GM21529 (cell line): ENCODE measurements around the gene MAPT.

Source experiments
- ATAC-seq: cut with Tn5 transposase; IDR thresholded peaks from one replicate; pipeline ENCODE4 v1.9.1; 2021; ENCODE audit not compliant: unreplicated experiment

The MAPT gene

DNA sequence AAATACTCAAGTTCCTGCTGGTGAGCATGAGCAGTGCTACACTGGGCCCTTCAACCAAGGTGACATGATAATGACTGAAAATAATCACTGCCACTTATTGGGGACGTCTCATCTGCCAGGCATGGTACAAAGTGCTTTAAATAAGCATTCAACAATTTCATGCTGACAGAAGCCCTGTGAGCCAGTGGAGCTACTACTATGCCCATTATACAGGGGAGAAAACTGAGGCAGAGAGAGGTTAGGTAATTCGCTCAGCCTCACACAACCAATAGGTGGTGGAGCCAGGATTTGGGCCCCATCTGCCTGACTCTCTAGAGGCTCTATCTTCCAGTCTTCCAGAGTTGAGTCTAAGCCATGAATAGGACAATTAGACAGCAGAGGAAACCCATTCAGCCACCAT, 74.4 kb downstream of the MAPT start:
- ATAC-seq = no peak

DNA sequence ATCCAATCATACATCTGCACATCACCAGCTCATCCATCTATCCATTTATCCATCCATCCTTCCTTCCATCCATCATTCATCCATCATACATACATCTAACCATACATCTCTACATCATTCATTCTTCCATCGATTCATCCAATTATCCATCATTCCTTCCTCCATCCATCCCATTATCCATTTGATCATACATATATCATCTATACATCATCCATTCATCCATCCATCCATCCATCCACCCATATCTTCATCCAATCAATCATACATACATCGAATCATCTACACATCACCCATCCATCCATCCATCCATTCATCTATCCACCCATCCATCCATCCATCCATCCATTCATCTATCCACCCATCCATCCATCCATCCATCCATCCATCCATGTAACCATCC, 75.4 kb downstream of the MAPT start:
- ATAC-seq = no peak

DNA sequence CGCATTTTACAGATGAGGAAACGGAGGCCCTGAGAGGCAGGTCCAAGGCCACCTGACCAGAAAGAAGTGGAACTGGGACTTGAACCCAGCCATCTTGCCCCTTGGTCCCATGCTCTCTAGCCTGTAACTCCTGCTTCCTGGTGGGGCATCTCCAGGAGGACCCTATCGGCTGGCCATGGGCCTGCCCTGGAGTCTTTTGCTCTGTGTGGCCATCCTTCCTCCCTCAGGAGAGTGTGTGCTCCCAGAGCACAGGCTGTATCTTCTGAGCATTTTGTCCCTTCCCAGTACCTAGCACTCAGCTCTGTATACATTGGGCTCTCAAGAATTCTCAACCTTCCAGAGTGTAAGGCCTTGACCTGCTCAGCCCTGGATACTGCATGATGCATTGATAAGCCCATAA, 76.3 kb downstream of the MAPT start:
- no peak for ATAC-seq

DNA sequence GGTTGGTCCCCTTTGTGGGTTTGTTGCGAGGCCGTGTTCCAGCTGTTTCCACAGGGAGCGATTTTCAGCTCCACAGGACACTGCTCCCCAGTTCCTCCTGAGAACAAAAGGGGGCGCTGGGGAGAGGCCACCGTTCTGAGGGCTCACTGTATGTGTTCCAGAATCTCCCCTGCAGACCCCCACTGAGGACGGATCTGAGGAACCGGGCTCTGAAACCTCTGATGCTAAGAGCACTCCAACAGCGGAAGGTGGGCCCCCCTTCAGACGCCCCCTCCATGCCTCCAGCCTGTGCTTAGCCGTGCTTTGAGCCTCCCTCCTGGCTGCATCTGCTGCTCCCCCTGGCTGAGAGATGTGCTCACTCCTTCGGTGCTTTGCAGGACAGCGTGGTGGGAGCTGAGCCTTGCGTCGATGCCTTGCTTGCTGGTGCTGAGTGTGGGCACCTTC, 77.4 kb downstream of the MAPT start:
- ATAC-seq = no peak

DNA sequence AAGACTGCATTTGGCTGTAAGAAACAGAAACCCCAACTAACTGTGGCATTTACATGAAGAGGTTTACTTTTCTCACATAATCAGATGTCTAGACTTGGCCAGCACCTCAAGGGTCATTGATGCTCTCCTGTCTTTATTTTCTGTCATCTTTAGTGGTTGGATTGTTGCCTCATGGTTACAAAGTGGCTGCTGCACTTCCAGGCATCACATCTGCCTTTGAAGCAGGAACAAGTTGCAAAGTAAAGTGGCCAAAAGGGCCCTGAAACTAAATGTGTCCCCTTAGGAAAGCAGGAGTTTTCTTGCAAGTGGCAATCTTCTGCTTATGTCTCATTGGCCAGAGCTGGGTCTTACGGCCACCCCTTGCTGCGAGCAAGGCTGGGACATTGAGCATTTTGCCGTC, 78.2 kb downstream of the MAPT start:
- no peak for ATAC-seq

DNA sequence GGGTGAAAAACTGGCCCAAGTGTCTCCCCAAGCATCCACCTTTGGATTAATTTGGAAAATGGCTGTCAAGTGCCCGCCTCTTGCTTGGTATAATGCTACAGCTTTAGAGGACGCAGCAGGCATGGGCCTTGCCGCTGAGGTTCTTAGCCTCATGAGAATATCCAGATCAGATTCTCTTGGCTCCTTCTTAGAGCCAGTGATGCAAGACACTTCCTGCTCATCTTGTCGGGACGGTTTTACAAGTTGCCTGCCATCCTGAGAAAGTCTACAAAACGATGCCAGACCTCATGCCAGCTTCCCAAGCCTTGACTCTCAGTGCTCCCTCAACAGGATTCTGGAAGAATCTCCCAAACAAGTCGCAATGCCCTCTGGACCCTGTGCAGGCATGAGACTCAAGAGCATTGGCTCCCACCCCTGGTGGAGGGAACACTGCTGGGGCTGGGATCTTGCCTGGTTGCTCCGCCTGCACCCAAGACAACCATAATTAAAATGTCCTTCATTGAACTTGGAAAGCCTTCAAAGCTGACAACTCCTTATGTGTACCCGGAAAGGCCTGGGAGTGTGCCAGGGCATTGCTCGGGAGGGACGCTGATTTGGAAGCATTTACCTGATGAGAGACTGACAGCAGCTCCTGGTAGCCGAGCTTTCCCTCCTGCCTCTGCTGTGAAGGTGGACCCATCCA, 78.9 kb downstream of the MAPT start:
- ATAC-seq = no peak

DNA sequence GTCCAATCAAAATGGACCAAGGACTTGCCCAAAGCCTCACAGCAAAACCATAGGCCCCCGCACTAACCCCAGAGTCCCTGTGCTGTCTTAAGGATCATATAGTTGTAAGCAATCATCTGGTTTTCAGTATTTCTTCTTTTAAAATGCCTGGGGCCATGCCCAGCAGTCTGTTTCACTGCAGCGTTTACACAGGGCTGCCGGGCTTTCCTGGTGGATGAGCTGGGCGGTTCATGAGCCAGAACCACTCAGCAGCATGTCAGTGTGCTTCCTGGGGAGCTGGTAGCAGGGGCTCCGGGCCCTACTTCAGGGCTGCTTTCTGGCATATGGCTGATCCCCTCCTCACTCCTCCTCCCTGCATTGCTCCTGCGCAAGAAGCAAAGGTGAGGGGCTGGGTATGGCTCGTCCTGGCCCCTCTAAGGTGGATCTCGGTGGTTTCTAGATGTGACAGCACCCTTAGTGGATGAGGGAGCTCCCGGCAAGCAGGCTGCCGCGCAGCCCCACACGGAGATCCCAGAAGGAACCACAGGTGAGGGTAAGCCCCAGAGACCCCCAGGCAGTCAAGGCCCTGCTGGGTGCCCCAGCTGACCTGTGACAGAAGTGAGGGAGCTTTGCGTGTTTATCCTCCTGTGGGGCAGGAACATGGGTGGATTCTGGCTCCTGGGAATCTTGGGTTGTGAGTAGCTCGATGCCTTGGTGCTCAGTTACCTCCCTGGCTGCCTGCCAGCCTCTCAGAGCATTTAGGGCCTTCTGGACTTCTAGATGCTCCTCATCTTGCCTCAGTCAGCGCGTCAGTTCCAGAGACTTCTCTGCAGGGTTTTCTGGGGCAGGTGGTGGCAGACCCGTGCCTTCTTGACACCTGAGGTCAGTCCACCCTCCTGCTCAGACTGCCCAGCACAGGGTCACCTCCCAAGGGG, 79.8 kb downstream of the MAPT start:
- ATAC-seq = no peak

DNA sequence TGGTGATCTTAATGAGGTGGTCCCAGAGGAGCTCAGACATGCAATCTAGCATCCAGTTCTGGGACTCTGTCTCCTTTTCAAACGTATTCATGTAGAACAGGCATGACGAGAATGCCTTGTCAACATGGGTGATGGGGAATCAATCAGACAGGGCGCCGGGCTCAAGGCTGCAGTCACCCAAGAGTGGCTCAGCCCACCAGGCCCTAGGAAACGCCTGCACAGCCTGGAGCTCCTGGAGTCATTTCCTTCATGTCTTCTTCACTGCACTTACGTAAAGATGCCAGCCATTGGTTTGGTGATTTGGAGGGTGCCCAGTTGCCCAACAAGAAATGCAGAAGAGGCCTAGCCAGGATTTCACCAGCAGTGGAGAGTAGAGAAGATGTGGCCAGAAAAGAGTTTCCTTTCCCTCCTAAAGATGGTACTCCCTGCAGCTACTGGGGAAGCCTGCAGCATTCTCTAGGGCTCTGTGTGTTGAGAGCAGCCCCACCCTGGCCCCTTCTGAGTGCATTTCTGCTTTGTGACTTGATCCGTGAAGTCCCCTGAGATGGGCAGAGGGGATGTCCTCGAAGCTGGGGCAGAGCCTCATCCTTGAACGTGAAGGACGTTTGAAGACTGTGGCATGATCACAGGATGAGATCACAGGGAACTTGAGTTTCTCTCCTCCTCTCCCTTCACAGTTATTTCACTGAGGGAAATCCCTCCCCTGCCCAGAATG, 80.7 kb downstream of the MAPT start:
- no peak for ATAC-seq

DNA sequence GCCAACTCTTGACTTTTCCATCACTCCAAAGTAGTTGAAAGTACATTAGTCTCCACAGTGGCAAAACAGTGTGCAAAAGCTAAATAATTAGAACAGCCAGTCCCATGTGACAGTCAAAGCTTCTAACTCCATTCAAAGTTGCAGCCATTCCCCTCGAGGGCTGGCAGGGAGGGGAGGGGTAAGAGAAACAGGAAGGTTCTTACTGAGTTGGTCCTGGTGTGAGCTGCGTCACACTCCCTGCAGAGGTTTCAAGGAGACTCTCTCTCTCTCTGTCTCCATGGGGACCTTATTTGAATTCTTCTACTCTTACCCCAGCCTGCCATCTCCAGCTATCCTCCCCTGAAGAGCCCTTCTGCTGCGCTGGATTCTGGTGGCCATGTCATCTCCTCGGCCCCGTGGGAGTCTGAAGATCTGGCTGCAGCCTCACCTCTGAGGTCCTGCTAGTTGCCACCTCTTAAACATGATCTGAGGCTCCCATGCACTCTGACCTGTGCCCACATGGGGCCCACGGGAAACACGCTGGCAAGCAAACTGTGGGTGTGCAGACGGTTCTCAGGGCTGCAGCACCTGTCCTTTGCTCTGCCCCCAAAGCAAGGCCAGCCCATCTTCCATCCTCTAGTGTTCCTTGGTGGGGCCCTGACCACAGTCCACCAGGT, 81.4 kb downstream of the MAPT start:
- no peak for ATAC-seq

DNA sequence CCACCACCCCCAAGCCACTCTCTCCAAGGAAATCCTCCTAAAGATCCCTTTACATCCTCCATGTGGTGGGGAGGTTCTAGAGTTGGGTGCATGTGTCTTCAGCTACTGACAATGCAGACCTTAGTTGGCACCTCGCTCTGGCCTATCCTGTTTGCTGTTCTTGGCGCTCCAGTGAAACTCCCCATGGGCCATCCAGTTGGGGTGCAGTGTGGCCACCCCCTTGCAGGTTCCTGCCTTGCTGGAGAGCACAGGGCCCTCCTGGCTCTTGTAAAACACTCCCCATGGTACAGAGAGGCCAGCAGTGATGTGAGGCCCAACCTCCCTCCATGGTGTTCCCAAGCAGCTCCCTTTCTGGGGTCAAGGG, 82.0 kb downstream of the MAPT start:
- no peak for ATAC-seq

DNA sequence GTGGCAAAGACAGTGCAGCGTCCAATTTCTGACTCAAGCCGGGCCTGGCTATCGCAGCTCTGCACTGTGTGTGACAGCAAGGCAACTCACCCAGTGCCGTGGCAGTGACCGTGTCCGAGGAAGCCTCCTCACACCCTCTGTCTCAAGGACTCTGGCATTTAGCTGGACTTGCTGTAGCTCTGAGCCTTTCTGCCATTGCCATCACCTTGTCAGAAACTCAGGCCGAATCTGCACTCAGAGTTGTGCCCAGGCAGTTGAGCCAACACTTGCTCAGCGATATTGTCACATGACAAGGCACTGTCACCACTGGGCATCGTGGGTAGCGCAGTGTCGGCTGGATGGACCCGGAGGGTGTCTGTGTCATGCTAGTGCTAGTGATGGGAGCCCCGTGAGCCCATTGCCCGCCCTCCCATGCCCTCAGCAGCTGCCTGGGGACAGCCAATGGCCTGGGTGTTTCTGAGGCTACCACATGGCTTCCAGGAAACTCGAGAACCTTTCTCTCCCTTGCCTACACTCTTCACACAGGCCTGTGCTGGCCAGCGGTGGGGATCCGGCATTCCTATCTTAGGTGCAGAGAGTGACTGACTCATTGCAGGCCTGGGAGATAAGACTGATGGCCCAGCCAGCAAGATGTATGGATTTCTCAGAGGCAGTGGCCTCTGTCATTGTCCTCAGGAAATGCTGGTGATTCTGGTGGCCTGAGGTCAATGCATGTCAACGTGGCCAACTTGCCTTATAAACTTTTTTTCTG, 82.6 kb downstream of the MAPT start:
- no peak for ATAC-seq

DNA sequence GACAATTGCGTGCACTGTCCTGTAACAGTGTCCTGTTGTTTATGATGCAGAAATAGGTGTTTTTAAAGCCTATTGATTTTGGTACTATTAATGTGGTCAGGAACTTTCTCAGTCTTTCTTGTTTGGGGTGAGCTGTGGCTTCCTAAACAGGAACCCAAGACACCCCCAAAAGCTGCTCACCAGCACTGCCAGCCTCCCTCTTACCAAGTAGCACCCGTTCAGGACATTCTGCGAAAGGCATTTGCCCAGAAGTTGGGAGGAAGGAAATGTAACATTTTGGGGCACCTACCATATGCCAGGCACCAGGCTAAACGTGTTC, 83.1 kb downstream of the MAPT start:
- ATAC-seq = no peak

DNA sequence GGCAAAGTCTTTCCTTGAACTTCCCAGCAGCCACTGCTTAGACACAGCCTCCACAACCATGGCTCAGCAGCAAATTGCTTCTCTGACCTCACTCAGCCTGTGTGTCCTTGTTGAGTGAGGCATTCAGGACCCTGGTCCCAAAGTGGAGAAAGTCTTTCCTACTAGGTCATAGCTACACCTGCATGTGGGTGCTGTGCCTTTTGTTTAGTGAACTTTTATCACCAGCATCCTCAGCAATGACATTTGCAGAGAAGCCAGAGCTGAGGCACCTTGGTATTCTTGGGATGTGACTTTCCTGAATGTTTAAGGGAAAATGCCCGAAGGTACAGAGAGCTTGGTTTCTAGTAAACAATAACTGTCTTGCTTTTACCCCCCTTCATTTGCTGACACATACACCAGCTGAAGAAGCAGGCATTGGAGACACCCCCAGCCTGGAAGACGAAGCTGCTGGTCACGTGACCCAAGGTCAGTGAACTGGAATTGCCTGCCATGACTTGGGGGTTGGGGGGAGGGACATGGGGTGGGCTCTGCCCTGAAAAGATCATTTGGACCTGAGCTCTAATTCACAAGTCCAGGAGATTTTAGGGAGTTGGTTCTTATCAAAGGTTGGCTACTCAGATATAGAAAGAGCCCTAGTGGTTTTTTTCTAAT, 83.7 kb downstream of the MAPT start:
- no peak for ATAC-seq

DNA sequence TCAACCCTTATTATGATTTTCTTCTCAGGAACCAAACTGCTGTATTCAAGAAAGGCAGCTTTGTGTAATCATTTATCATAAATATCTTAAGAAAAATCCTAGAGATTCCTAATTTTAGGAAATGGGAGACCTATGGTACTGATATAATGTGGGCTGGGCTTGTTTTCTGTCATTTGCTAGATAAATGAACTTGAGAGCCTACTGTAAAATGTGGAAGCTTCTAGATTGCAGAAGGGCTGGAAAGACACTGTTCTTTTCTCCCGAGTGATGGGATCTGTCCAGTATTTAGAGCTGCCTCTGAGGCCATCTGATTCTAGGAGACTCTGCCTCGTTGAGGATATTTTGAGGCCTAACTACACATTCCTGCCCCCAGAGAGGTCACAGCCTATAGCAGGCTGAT, 84.8 kb downstream of the MAPT start:
- no peak for ATAC-seq

DNA sequence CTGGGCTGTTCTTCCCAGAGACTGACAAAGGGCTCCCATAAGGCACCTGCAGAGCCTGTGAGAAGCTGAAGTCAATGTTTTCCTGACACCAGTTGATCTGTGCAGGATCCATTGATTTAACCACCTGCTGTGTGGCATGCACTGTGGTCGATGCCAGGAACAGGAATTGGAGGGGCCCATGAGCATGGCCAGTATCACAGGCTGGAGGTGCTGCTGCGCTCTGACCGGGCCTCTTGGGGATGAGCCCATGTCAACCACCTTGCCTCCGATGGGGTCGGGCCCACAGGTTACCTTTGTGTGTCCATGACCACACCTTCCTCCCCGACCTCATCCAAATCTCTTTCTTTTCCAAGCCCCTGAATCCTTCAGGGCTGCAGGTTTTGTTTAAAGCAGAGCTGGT, 86.5 kb downstream of the MAPT start:
- ATAC-seq = no peak

DNA sequence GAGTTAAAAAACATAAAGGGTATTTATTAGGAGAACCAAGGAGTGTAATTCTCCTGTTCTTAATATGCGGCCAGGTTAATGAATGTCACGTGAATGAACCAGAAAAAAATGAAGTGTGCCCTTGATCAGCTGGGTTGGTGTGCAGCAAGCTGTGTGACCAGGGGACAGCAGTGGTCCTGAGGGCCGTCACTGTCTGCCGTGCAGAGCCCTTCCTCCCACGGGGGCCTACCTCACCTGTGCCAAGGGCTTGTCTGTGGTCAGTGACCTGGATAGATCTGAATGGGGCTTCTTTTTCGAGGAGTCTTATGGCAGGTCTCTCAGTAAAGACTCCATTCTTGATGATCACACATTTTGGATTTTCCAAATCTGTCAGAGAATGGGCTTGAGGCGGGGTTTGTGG, 87.0 kb downstream of the MAPT start:
- no peak for ATAC-seq

DNA sequence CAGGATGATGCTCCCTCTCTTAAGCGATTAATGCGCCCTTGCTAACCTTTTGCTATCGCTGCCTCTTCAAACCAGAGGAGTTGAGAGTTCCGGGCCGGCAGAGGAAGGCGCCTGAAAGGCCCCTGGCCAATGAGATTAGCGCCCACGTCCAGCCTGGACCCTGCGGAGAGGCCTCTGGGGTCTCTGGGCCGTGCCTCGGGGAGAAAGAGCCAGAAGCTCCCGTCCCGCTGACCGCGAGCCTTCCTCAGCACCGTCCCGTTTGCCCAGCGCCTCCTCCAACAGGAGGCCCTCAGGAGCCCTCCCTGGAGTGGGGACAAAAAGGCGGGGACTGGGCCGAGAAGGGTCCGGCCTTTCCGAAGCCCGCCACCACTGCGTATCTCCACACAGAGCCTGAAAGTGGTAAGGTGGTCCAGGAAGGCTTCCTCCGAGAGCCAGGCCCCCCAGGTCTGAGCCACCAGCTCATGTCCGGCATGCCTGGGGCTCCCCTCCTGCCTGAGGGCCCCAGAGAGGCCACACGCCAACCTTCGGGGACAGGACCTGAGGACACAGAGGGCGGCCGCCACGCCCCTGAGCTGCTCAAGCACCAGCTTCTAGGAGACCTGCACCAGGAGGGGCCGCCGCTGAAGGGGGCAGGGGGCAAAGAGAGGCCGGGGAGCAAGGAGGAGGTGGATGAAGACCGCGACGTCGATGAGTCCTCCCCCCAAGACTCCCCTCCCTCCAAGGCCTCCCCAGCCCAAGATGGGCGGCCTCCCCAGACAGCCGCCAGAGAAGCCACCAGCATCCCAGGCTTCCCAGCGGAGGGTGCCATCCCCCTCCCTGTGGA, 88.6 kb downstream of the MAPT start:
- ATAC-seq = no peak

DNA sequence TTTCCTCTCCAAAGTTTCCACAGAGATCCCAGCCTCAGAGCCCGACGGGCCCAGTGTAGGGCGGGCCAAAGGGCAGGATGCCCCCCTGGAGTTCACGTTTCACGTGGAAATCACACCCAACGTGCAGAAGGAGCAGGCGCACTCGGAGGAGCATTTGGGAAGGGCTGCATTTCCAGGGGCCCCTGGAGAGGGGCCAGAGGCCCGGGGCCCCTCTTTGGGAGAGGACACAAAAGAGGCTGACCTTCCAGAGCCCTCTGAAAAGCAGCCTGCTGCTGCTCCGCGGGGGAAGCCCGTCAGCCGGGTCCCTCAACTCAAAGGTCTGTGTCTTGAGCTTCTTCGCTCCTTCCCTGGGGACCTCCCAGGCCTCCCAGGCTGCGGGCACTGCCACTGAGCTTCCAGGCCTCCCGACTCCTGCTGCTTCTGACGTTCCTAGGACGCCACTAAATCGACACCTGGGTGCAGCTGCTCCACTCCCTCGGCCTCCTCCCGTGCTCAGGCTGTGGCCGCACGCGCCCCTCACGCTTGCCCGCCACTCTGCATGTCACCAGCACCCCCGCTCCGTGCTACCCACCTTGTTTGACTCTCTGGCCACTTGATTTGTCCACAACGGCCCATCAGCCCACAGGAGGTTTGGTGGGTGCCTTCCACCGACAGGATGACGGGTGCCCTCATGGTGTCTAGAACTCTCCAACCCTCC, 89.4 kb downstream of the MAPT start:
- no peak for ATAC-seq

DNA sequence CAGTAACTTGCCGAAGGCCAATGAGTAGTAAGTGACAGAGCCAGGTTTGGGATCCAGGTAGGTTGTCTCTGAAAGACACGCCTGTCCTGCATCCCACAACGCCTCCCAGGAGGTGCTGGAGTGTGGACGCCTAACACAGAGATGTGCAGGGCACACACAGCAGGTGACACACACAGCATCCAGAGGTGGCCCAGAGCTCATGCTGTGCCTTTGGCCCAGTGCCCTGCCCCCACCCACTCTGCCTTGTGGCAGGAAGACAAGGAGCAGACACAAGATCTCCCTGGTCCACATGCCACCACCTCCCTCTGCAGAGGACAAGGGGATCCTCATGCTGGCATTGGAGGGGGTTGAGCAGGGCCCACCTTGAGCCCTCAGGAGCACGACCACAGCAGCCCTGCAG, 90.0 kb downstream of the MAPT start:
- ATAC-seq = no peak
